Hepatocyte (in vitro differentiated cells): ENCODE measurements around the gene TAF10.

Experiments
- CTCF ChIP-seq: fragments of 200-600 bp; sonication (generic); IDR thresholded peaks from 2 replicates; pipeline ENCODE4 v1.5.1; 2016; ENCODE audit warnings: antibody characterized with exemption, mild to moderate bottlenecking; ENCODE audit not compliant: poor library complexity
- EZH2 ChIP-seq: fragments of 200-600 bp; sonication (generic); IDR thresholded peaks from 2 replicates; pipeline ENCODE4 v1.6.1; 2016; ENCODE audit warnings: antibody characterized with exemption, mild to moderate bottlenecking, borderline replicate concordance
- EZH2phosphoT487 ChIP-seq: fragments of 200-600 bp; sonication (generic); IDR thresholded peaks from one replicate; pipeline ENCODE4 v1.6.1; 2018; ENCODE audit warnings: antibody characterized with exemption, mild to moderate bottlenecking, low read depth, moderate library complexity; ENCODE audit not compliant: unreplicated experiment, severe bottlenecking

DNA sequence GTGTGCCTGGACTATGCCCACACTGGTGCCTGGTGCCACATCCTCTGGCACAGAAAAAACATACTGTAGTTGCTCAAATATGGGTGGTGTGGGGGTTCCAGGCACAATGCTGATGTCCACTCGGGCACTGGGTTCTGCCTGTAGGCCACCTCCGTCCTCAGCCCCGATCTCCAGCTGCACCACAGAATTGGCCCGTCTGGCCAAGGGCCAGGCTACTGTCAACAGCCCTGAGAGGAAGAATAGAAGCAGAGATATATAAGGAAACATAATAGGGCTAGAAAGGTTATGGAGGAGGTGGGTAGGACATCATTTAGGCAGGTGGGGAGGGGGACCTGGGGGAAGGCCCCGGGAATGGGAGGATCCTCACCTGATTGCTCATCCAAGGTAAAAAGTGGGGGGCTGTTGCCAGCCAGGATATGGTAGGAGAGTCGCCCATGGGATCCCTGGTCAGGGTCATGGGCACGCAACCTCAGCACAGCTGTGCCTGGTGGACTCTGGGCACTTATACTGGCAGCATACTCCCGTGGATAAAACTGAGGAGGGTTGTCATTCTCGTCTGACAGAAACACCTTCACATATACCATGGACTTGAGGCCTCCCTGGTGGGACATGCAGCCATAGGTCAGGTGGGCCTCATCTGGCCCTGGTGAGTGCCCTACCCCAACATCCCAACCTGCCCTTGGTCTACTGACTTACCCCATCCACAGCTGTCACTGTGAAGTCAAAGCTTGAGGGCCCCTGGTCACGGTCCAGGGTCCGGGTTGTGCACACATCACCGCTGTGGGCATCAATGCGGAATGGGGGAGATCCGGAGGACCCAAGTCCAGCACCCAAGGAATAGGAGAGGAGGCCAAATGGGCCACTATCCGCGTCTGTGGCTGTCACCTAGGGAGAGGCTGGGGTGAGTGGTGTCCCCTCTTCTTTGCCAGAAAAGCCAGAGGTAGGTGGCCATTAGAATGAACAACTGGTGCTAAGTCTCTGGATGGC, 21.7 kb upstream of the TAF10 start:
- TF ChIP-seq CTCF = no peak
- TF ChIP-seq EZH2 = no peak
- no peak for TF ChIP-seq EZH2phosphoT487
